SKM-1 treated with dmso at 0.1 percent for 144 hours (cell line): ENCODE measurements around the gene DHRS3.

Source experiments
- DNase-seq: peaks from one replicate; lab custom pipeline; 2025; ENCODE audit not compliant: unreplicated experiment; lab: John Stamatoyannopoulos, UW

The DHRS3 gene

GRCh38 chr1:12617511-12617900 lies 504 bp downstream of the DHRS3 start:
- no peak for DNase-seq

- no peak for DNase-seq
Observed at GRCh38 chr1:12616709-12617373, 1.2 kb downstream of the DHRS3 start.

GRCh38 chr1:12615865-12616708 lies 1.9 kb downstream of the DHRS3 start:
- no peak for DNase-seq

GRCh38 chr1:12615159-12615864 lies 2.7 kb downstream of the DHRS3 start:
- DNase-seq, result peak; percentile 24

GRCh38 chr1:12614402-12615158 lies 3.4 kb downstream of the DHRS3 start:
- no peak for DNase-seq

GRCh38 chr1:12613180-12613579 lies 4.8 kb downstream of the DHRS3 start:
- DNase-seq, result no peak

GRCh38 chr1:12610941-12611340 lies 7.1 kb downstream of the DHRS3 start:
- DNase-seq, result no peak

- DNase-seq, result no peak
Observed at GRCh38 chr1:12610305-12610935, 7.6 kb downstream of the DHRS3 start.

- no peak for DNase-seq
Observed at GRCh38 chr1:12609469-12610003, 8.5 kb downstream of the DHRS3 start.

- DNase-seq, result no peak
Observed at GRCh38 chr1:12608311-12608957, 9.6 kb downstream of the DHRS3 start.

GRCh38 chr1:12607263-12607662 lies 10.7 kb downstream of the DHRS3 start:
- DNase-seq, result no peak

- DNase-seq, result no peak
Observed at GRCh38 chr1:12604986-12605385, 13.0 kb downstream of the DHRS3 start.

- DNase-seq, result peak; percentile 93
Observed at GRCh38 chr1:12604114-12604874, 13.7 kb downstream of the DHRS3 start.

- DNase-seq, result no peak
Observed at GRCh38 chr1:12603224-12603623, 14.8 kb downstream of the DHRS3 start.

- DNase-seq, result no peak
Observed at GRCh38 chr1:12602659-12603024, 15.4 kb downstream of the DHRS3 start.

GRCh38 chr1:12601700-12602658 lies 16.0 kb downstream of the DHRS3 start:
- peak; percentile 41 for DNase-seq

- no peak for DNase-seq
Observed at GRCh38 chr1:12600880-12601633, 17.0 kb downstream of the DHRS3 start.
